Epithelial cell of proximal tubule (primary cell): Measurements from ENCODE around the gene ZNFX1. TPM values are rescaled to one million over a fixed set of nuclear protein-coding genes. Genes with fewer than 3 reads are reported as not detected.
"Not testable (repeated sequence)": the region's sequence is repeated elsewhere in the genome, so short reads cannot be mapped to it uniquely, and the experiment has no call there.

Experiments used
- DNase-seq: peaks from one replicate; pipeline ENCODE4 v3.0.0-alpha.2; 2011; ENCODE audit warnings: low read depth
- H3K4me3 ChIP-seq: 2 replicates; pipeline ENCODE4 v1.5.1; 2011; ENCODE audit warnings: low read depth, mild to moderate bottlenecking, low read length
- total RNA-seq: library from RNA; depleted of rRNA; stranded (reverse); fragments of >200 nt; gene quantifications from 2 replicates; pipeline ENCODE4 v1.2.3, GENCODE V29; 2015
- TF ChIP-seq, protein P1 (sequence below): conservative IDR thresholded peaks from 2 replicates; pipeline ENCODE4 v1.5.1; 2012; ENCODE audit warnings: low read depth, mild to moderate bottlenecking, low read length

ZNFX1 gene
- total RNA-seq, 1 donor from 2014 or later: 16.0 TPM

DNA sequence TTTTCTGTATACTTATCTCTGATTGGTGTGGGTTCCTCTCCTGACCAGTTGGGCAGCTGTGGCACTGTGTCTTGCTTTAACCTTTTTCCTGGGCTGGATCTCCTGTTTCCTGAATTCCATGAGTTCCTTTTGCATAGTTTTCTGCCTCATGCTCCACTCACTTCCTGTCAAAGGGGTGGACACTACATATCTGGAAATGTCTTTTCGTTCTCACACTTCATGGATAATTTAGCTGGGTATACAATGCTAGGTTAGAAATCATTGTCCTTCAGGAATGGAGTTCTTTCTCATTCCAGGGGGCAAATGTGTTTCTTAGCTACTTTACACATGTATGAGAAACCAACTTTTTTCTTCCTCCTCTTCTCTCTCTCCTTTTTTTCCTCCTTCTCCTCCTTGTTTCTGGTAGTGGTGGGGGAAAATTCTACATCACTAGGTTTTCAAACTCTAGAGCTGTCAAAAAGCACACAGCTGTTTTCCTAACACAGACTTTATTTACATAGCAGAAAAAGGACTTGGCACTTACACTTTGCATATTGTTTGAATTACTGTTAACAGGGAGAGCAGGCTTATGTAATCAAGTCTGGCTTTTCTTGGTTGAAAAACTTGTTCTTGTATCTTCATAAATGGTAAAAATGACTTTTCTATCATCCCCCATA lies 67.6 kb downstream of the ZNFX1 start:
- TF ChIP-seq, protein P1, sequence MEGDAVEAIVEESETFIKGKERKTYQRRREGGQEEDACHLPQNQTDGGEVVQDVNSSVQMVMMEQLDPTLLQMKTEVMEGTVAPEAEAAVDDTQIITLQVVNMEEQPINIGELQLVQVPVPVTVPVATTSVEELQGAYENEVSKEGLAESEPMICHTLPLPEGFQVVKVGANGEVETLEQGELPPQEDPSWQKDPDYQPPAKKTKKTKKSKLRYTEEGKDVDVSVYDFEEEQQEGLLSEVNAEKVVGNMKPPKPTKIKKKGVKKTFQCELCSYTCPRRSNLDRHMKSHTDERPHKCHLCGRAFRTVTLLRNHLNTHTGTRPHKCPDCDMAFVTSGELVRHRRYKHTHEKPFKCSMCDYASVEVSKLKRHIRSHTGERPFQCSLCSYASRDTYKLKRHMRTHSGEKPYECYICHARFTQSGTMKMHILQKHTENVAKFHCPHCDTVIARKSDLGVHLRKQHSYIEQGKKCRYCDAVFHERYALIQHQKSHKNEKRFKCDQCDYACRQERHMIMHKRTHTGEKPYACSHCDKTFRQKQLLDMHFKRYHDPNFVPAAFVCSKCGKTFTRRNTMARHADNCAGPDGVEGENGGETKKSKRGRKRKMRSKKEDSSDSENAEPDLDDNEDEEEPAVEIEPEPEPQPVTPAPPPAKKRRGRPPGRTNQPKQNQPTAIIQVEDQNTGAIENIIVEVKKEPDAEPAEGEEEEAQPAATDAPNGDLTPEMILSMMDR: no peak

DNA sequence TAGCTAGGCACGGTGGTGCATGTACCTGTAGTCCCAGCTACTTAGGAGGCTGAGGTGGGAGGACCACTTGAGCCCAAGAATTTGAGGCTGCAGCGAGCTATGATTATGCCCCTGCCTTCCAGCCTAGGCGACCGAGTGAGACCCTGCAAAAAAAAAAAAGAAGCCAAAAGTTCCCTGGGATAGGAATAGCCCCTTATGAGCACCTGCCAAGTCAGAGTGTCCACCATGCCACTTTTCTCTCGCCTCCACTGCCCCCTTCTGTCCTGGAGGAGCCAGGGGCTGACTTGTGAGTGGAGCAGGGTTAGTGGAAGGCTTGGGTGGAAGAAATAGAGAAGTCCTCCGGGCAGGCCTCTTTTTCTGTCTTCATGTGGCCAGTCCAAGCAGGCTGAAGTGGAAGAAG lies 70.8 kb downstream of the ZNFX1 start:
- TF ChIP-seq, protein P1: peak; percentile 23
- DNase-seq: no peak
- no peak overlapping the region for H3K4me3 ChIP-seq

More for the DNA sequence above, 67.6 kb downstream of the ZNFX1 start:
- H3K4me3 ChIP-seq: no peak overlapping the region
- no peak for DNase-seq

DNA sequence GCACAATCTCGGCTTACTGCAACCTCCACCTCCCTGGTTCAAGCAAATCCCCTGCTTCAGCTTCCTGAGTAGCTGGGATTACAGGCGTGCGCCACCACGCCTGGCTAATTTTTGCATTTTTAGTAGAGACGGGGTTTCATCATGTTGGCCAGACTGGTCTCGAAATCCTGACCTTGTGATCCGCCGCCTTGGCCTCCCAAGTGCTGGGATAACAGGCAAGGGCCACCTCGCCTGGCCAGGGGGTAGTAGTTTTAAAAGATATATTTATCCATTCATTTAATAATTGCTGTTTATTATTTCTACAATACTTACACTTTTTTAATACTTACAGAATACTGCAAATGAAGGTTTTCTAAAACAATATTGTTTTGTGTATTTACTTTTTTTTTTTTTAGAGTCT lies 74.1 kb downstream of the ZNFX1 start:
- TF ChIP-seq, protein P1: no peak
- DNase-seq: no peak
- H3K4me3 ChIP-seq: no peak overlapping the region

DNA sequence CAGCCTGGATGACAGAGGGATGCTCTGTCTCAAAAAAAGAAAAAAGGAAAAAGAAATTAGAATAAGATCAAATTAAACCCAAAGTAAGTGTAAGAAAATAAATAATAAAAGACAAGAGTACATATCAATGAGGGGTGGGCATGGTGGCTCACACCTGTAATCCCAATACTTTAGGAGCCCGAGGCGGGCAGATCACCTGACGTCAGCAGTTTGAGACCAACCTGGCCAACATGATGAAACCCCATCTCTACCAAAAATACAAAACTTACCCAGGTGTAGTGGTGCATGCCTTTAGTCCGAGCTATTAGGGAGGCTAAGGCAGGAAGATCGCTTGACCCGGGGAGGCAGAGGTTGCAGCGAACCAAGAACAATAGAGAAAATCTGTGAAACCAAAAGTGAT lies 74.8 kb downstream of the ZNFX1 start:
- DNase-seq: no peak
- TF ChIP-seq, protein P1: no peak

DNA sequence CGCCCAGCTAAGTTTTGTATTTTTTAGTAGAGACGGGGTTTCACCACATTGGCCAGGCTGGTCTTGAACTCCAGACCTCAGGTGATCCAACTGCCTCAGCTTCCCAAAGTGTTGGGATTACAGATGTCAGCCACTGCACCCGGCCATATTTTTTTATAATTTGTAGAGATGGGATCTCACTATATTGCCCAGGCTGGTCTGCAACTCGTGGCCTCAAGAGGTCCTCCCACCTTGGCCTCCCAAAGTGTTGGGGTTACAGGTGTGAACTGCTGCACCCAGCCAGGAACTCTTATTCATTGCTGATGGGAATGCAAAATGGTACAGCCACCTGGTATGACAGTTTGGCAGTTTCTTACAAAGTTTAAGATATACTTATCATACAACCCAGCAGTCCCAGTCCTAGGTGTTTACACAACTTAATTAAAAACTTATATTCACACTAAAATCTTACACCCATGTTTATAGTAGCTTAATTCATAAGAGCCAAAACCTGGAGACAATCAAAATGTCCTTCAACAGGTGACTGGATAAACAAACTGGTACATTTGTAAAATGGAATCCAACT lies 78.0 kb downstream of the ZNFX1 start:
- no peak for DNase-seq
- TF ChIP-seq, protein P1: no peak
- H3K4me3 ChIP-seq: no peak overlapping the region

More for the DNA sequence above, 74.8 kb downstream of the ZNFX1 start:
- no peak overlapping the region for H3K4me3 ChIP-seq

DNA sequence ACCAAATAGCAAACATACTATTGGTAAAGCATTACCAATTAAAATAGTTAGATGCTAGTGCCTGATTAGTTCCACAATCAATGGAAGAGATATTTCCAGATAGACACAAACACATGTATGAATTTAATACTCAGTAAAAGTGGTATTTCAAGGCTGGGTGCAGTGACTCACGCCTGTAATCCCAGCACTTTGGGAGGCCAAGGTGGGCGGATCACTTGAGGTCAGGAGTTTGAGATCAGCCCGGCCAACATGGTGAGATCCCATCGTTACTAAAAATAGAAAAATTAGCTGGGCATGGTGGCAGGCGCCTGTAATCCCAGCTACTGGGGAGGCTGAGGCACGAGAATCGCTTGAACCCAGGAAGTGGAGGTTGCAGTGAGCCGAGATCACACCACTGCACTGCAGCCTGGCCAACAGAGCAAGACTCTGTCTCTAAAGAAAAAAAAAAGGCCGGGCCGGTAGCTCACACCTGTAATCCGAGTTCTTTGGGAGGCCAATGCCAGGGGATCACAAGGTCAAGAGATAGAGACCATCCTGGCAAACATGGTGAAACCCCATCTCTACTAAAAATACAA lies 84.8 kb downstream of the ZNFX1 start:
- not testable (repeated sequence) for H3K4me3 ChIP-seq, DNase-seq

Other genes with a start within 250 kb of the ZNFX1 start
- 136 and 205 TPM in 2 replicates for gene CSE1L, start 231.7 kb downstream of the ZNFX1 start, total RNA-seq
- 58.6 and 76.0 TPM in 2 replicates for gene STAU1, start 89.7 kb downstream of the ZNFX1 start, total RNA-seq
- 34.2 and 42.8 TPM in 2 replicates for gene DDX27, start 58.6 kb downstream of the ZNFX1 start, total RNA-seq
- gene KCNB1, start 204.6 kb upstream of the ZNFX1 start, total RNA-seq: not detected in 2 replicates